Neural cell (in vitro differentiated cells): ENCODE data around the gene AFDN. TPM values are rescaled to one million over a fixed set of nuclear protein-coding genes. Genes with fewer than 3 reads are reported as not detected.

ENCODE experiments used
- H2AFZ ChIP-seq: fragments of 200-600, 300-800 bp; sonication (generic), shearing (Covaris generic); 2 replicates; pipeline ENCODE4 v1.6.0; 2014; ENCODE audit warnings: low read depth, mild to moderate bottlenecking, antibody characterized with exemption, low read length, moderate library complexity
- H3F3A ChIP-seq: fragments of 200-600 bp; shearing (Covaris generic); 2 replicates; pipeline ENCODE4 v1.6.1; 2016; ENCODE audit warnings: mild to moderate bottlenecking, moderate library complexity, mixed read lengths, antibody characterized with exemption, low read length; ENCODE audit not compliant: insufficient read depth, poor library complexity, severe bottlenecking
- H3K27ac ChIP-seq: fragments of 200-600, 300-800 bp; sonication (generic), shearing (Covaris generic); 2 replicates; pipeline ENCODE4 v1.5.1; 2014; ENCODE audit warnings: mild to moderate bottlenecking, low read length, moderate library complexity
- H3K27me3 ChIP-seq: fragments of 300-800, 200-600 bp; sonication (generic), shearing (Covaris generic); 2 replicates; pipeline ENCODE4 v1.6.0; 2014; ENCODE audit warnings: mild to moderate bottlenecking, low read depth, low read length, moderate library complexity; ENCODE audit not compliant: insufficient read depth
- H3K36me3 ChIP-seq: fragments of 300-800, 200-600 bp; sonication (generic), shearing (Covaris generic); 2 replicates; pipeline ENCODE4 v1.5.1; 2014; ENCODE audit warnings: mild to moderate bottlenecking, antibody characterized with exemption, low read length, moderate library complexity; ENCODE audit not compliant: insufficient read depth
- H3K4me2 ChIP-seq: fragments of 300-800, 200-600 bp; sonication (generic), shearing (Covaris generic); 2 replicates; pipeline ENCODE4 v1.6.0; 2014; ENCODE audit warnings: mild to moderate bottlenecking, low read length
- H3K4me3 ChIP-seq: fragments of 300-800, 200-600 bp; sonication (generic), shearing (Covaris generic); 2 replicates; pipeline ENCODE4 v1.5.1; 2014; ENCODE audit warnings: mild to moderate bottlenecking, low read length, moderate library complexity
- H3K79me2 ChIP-seq: fragments of 200-600 bp; shearing (Covaris generic); replicated peaks from 2 replicates; pipeline ENCODE4 v1.6.0; 2014; ENCODE audit warnings: mild to moderate bottlenecking, low read length, moderate library complexity; ENCODE audit not compliant: insufficient read depth
- H3K9ac ChIP-seq: fragments of 300-800, 200-600 bp; sonication (generic), shearing (Covaris generic); 2 replicates; pipeline ENCODE4 v1.6.1; 2016; ENCODE audit warnings: mild to moderate bottlenecking, low read length, mixed read lengths
- H3K9me2 ChIP-seq: fragments of 200-600 bp; shearing (Covaris generic); 2 replicates; pipeline ENCODE4 v1.6.1; 2016; ENCODE audit warnings: mild to moderate bottlenecking, low read length, mixed read lengths; ENCODE audit not compliant: insufficient read depth
- H3K9me3 ChIP-seq: fragments of 200-600, 300-800 bp; sonication (generic), shearing (Covaris generic); 2 replicates; pipeline ENCODE4 v1.6.1; 2016; ENCODE audit warnings: mild to moderate bottlenecking, mixed run types, low read length, moderate library complexity, mixed read lengths
- H4K20me1 ChIP-seq: fragments of 200-600 bp; shearing (Covaris generic); 2 replicates; pipeline ENCODE4 v1.6.1; 2016; ENCODE audit warnings: mild to moderate bottlenecking, mixed run types; ENCODE audit not compliant: insufficient read depth
- CTCF ChIP-seq: fragments of 450-650 bp; IDR thresholded peaks from 2 replicates; pipeline ENCODE4 v1.5.1; 2014; ENCODE audit warnings: antibody characterized with exemption, mild to moderate bottlenecking, moderate library complexity; ENCODE audit not compliant: poor library complexity, severe bottlenecking
- EP300 ChIP-seq: fragments of 450-650 bp; conservative IDR thresholded peaks from 2 replicates; pipeline ENCODE4 v1.6.1; 2014; ENCODE audit warnings: antibody characterized with exemption, mild to moderate bottlenecking, moderate library complexity; ENCODE audit not compliant: poor library complexity, severe bottlenecking
- EZH2 ChIP-seq: fragments of 200-600, 300-800 bp; shearing (Covaris generic), sonication (generic); IDR thresholded peaks from 2 replicates; pipeline ENCODE4 v1.6.1; 2014; ENCODE audit warnings: antibody characterized with exemption, low read length, borderline replicate concordance, mild to moderate bottlenecking; ENCODE audit not compliant: insufficient read depth, poor library complexity, severe bottlenecking
- MXI1 ChIP-seq: fragments of 450-650 bp; conservative IDR thresholded peaks from 2 replicates; pipeline ENCODE4 v1.6.1; 2014; ENCODE audit warnings: antibody characterized with exemption, mild to moderate bottlenecking; ENCODE audit not compliant: poor library complexity, severe bottlenecking
- POLR2AphosphoS5 ChIP-seq: IDR thresholded peaks from 2 replicates; pipeline ENCODE4 v1.6.1; 2012
- RAD21 ChIP-seq: fragments of 450-650 bp; conservative IDR thresholded peaks from 2 replicates; pipeline ENCODE4 v1.6.1; 2014; ENCODE audit warnings: antibody characterized with exemption, mild to moderate bottlenecking, moderate library complexity
- SMC3 ChIP-seq: fragments of 450-650 bp; conservative IDR thresholded peaks from 2 replicates; pipeline ENCODE4 v1.6.1; 2014; ENCODE audit warnings: antibody characterized with exemption, mild to moderate bottlenecking, moderate library complexity; ENCODE audit not compliant: poor library complexity
- TAF1 ChIP-seq: IDR thresholded peaks from 2 replicates; pipeline ENCODE4 v1.6.1; 2012; ENCODE audit warnings: low read depth
- polyA plus RNA-seq: library from polyadenylated mRNA; depleted of rRNA; stranded (reverse); fragments of >200 nt; gene quantifications from 2 replicates; pipeline ENCODE4 v1.2.3, GENCODE V29; 2014
- TF ChIP-seq, protein P1 (sequence below): IDR thresholded peaks from 2 replicates; pipeline ENCODE4 v1.6.1; 2012; ENCODE audit warnings: borderline replicate concordance

Gene AFDN
- polyA plus RNA-seq, 1 donor from 2014 or later = 193 TPM

GRCh38 chr6:167847936-167848335 lies 21.2 kb downstream of the AFDN start:
- Histone ChIP-seq H3K79me2 (peaks cover 100% of the 10 kb centered on the region), H3F3A (peaks cover 5% of the 10 kb centered on the region), H3K27ac (no peak overlapping the region), H3K4me2 (no peak overlapping the region), H3K36me3 (peaks cover 3% of the 10 kb centered on the region), H3K9ac (no peak overlapping the region), H3K9me2 (no peaks in the 10 kb centered on the region), H4K20me1 (peaks cover 7% of the 10 kb centered on the region), H2AFZ (no peak overlapping the region), H3K4me3 (no peak overlapping the region), H3K27me3 (no peaks in the 10 kb centered on the region), H3K9me3 (no peaks in the 10 kb centered on the region)
- no peak for TF ChIP-seq MXI1
- TF ChIP-seq POLR2AphosphoS5 = no peak
- no peak for TF ChIP-seq SMC3
- TF ChIP-seq TAF1 = no peak
- no peak for TF ChIP-seq CTCF
- TF ChIP-seq EZH2 = no peak
- TF ChIP-seq, protein P1, sequence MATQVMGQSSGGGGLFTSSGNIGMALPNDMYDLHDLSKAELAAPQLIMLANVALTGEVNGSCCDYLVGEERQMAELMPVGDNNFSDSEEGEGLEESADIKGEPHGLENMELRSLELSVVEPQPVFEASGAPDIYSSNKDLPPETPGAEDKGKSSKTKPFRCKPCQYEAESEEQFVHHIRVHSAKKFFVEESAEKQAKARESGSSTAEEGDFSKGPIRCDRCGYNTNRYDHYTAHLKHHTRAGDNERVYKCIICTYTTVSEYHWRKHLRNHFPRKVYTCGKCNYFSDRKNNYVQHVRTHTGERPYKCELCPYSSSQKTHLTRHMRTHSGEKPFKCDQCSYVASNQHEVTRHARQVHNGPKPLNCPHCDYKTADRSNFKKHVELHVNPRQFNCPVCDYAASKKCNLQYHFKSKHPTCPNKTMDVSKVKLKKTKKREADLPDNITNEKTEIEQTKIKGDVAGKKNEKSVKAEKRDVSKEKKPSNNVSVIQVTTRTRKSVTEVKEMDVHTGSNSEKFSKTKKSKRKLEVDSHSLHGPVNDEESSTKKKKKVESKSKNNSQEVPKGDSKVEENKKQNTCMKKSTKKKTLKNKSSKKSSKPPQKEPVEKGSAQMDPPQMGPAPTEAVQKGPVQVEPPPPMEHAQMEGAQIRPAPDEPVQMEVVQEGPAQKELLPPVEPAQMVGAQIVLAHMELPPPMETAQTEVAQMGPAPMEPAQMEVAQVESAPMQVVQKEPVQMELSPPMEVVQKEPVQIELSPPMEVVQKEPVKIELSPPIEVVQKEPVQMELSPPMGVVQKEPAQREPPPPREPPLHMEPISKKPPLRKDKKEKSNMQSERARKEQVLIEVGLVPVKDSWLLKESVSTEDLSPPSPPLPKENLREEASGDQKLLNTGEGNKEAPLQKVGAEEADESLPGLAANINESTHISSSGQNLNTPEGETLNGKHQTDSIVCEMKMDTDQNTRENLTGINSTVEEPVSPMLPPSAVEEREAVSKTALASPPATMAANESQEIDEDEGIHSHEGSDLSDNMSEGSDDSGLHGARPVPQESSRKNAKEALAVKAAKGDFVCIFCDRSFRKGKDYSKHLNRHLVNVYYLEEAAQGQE = no peak

- H3K9me3 ChIP-seq = no peaks in the 10 kb centered on the region
- no peak overlapping the region for H3K9ac ChIP-seq
- peaks cover 4% of the 10 kb centered on the region for H4K20me1 ChIP-seq
- H3K36me3 ChIP-seq = peaks cover 3% of the 10 kb centered on the region
- peaks cover 5% of the 10 kb centered on the region for H3F3A ChIP-seq
- TF ChIP-seq TAF1 (no peak), MXI1 (no peak), EP300 (no peak), SMC3 (no peak), EZH2 (no peak), CTCF (no peak), POLR2AphosphoS5 (no peak), RAD21 (no peak)
- TF ChIP-seq, protein P1 = no peak
- H3K4me2 ChIP-seq = no peak overlapping the region
- H3K27me3 ChIP-seq = no peaks in the 10 kb centered on the region
- no peaks in the 10 kb centered on the region for H3K9me2 ChIP-seq
- no peak overlapping the region for H2AFZ ChIP-seq
- no peak overlapping the region for H3K4me3 ChIP-seq
- no peak overlapping the region for H3K27ac ChIP-seq
- peaks cover 100% of the 10 kb centered on the region for H3K79me2 ChIP-seq
Measured at GRCh38 chr6:167848783-167849182, 22.1 kb downstream of the AFDN start.
